GM21360 (cell line): ENCODE data around the gene MARF1.
"Not testable (repeated sequence)": the region's sequence is repeated elsewhere in the genome, so short reads cannot be mapped to it uniquely, and the experiment has no call there.

Experiments used
- ATAC-seq: cut with Tn5 transposase; IDR thresholded peaks from one replicate; pipeline ENCODE4 v1.9.1; 2021; ENCODE audit warnings: mild to moderate bottlenecking, moderate library complexity; ENCODE audit not compliant: unreplicated experiment

The MARF1 gene

GRCh38 chr16:15643048-15643945 lies at the start of gene MARF1:
Gene MARF1 (minus strand): TSS chr16:15643154. CDS start chr16:15639233, 3,921 bp downstream.
- peak; percentile 38 for ATAC-seq

GRCh38 chr16:15692508-15692907 lies 49.6 kb upstream of the MARF1 start:
- not testable (repeated sequence) for ATAC-seq

- ATAC-seq, result no peak
Observed at GRCh38 chr16:15691046-15691445, 48.1 kb upstream of the MARF1 start.

GRCh38 chr16:15690296-15690695 lies 47.3 kb upstream of the MARF1 start:
- ATAC-seq, result no peak

- ATAC-seq, result no peak
Observed at GRCh38 chr16:15689290-15689689, 46.3 kb upstream of the MARF1 start.

- no peak for ATAC-seq
Observed at GRCh38 chr16:15686287-15686686, 43.3 kb upstream of the MARF1 start.

GRCh38 chr16:15682105-15682570 lies 39.2 kb upstream of the MARF1 start:
- no peak for ATAC-seq

- no peak for ATAC-seq
Observed at GRCh38 chr16:15677447-15677846, 34.5 kb upstream of the MARF1 start.

- no peak for ATAC-seq
Observed at GRCh38 chr16:15676506-15676905, 33.6 kb upstream of the MARF1 start.

GRCh38 chr16:15674571-15674970 lies 31.6 kb upstream of the MARF1 start:
- no peak for ATAC-seq

GRCh38 chr16:15672514-15673167 lies 29.7 kb upstream of the MARF1 start:
- no peak for ATAC-seq

GRCh38 chr16:15672127-15672513 lies 29.2 kb upstream of the MARF1 start:
- ATAC-seq, result not testable (repeated sequence)

- no peak for ATAC-seq
Observed at GRCh38 chr16:15671530-15672117, 28.7 kb upstream of the MARF1 start.

GRCh38 chr16:15667091-15667742 lies 24.3 kb upstream of the MARF1 start:
- ATAC-seq, result no peak

GRCh38 chr16:15665107-15665506 lies 22.2 kb upstream of the MARF1 start:
- ATAC-seq, result no peak

- ATAC-seq, result no peak
Observed at GRCh38 chr16:15660203-15660601, 17.2 kb upstream of the MARF1 start.

GRCh38 chr16:15658556-15658955 lies 15.6 kb upstream of the MARF1 start:
- no peak for ATAC-seq

GRCh38 chr16:15658149-15658548 lies 15.2 kb upstream of the MARF1 start:
- ATAC-seq, result no peak

GRCh38 chr16:15655561-15655960 lies 12.6 kb upstream of the MARF1 start:
- not testable (repeated sequence) for ATAC-seq

GRCh38 chr16:15654591-15654990 lies 11.6 kb upstream of the MARF1 start:
- ATAC-seq, result no peak

GRCh38 chr16:15653227-15653626 lies 10.3 kb upstream of the MARF1 start:
- ATAC-seq, result no peak
